HepG2 (cell line): ENCODE data around the gene P2RY11. TPM values are rescaled to one million over a fixed set of nuclear protein-coding genes. Genes with fewer than 3 reads are reported as not detected.

Experiments used
- CCDC6 ChIP-seq: sonication (generic); formaldehyde crosslinking; IDR thresholded peaks from 2 replicates; pipeline ENCODE4 v1.8.1; 2022; ENCODE audit warnings: mild to moderate bottlenecking, missing genetic modification reagents, moderate library complexity
- LCORL ChIP-seq, 2 experiments: fragments of 450-650 bp in 1 of 2; sonication (generic) in 1 of 2; formaldehyde crosslinking in 1 of 2; IDR thresholded peaks; 2 replicates each; pipeline versions ENCODE4 v1.5.0 to v1.6.1; 2017 to 2020; ENCODE audit warnings: antibody characterized with exemption in 1 of 2, missing genetic modification reagents in 1 of 2
- PAF1 ChIP-seq: IDR thresholded peaks from 2 replicates; pipeline ENCODE4 v1.6.1; 2016; ENCODE audit warnings: missing genetic modification reagents, missing compliant biosample characterization
- PHF21A ChIP-seq: sonication (generic); formaldehyde crosslinking; IDR thresholded peaks from 2 replicates; pipeline ENCODE4 v1.5.0; 2020; ENCODE audit warnings: mild to moderate bottlenecking, missing genetic modification reagents
- POLR2G ChIP-seq: fragments of 200-400 bp; formaldehyde crosslinking; IDR thresholded peaks from 2 replicates; pipeline ENCODE4 v1.6.1; 2018; ENCODE audit warnings: mild to moderate bottlenecking, low read depth, low read length, moderate library complexity
- PPARG ChIP-seq: conservative IDR thresholded peaks from 2 replicates; pipeline ENCODE4 v1.6.1; 2016; ENCODE audit warnings: missing biosample characterization, missing genetic modification reagents
- PRMT3 ChIP-seq: sonication (generic); formaldehyde crosslinking; IDR thresholded peaks from 2 replicates; pipeline ENCODE4 v1.8.1; 2022; ENCODE audit warnings: low read depth, mild to moderate bottlenecking, moderate library complexity, missing genetic modification reagents, borderline replicate concordance
- PTBP1 ChIP-seq: fragments of 200-400 bp; formaldehyde crosslinking; IDR thresholded peaks from 2 replicates; pipeline ENCODE4 v1.6.1; 2018; ENCODE audit warnings: low read length, low read depth; ENCODE audit not compliant: poor library complexity, severe bottlenecking
- REXO4 ChIP-seq: sonication (generic); formaldehyde crosslinking; IDR thresholded peaks from 2 replicates; pipeline ENCODE4 v1.8.0; 2022; ENCODE audit warnings: missing genetic modification reagents, mild to moderate bottlenecking, borderline replicate concordance
- SMAD3 ChIP-seq: sonication (generic); formaldehyde crosslinking; IDR thresholded peaks from 2 replicates; pipeline ENCODE4 v1.4.0; 2020; ENCODE audit warnings: missing genetic modification reagents
- SRY ChIP-seq: sonication (generic); formaldehyde crosslinking; IDR thresholded peaks from 2 replicates; pipeline ENCODE4 v1.8.0; 2022; ENCODE audit warnings: mild to moderate bottlenecking, missing genetic modification reagents
- STAG1 ChIP-seq: sonication (generic); formaldehyde crosslinking; IDR thresholded peaks from 2 replicates; pipeline ENCODE4 v1.4.0; 2020; ENCODE audit warnings: missing genetic modification reagents
- ZBTB38 ChIP-seq: sonication (generic); formaldehyde crosslinking; IDR thresholded peaks from 2 replicates; pipeline ENCODE4 v1.5.1; 2020; ENCODE audit warnings: mild to moderate bottlenecking, missing genetic modification reagents
- ZNF282 ChIP-seq: fragments of 450-650 bp; IDR thresholded peaks from 2 replicates; pipeline ENCODE4 v1.6.1; 2018; ENCODE audit not compliant: partially characterized antibody
- ZNF570 ChIP-seq: sonication (generic); formaldehyde crosslinking; IDR thresholded peaks from 2 replicates; pipeline ENCODE4 v1.4.0; 2020; ENCODE audit warnings: mild to moderate bottlenecking, missing genetic modification reagents, borderline replicate concordance
- ZNF709 ChIP-seq: sonication (generic); formaldehyde crosslinking; IDR thresholded peaks from 2 replicates; pipeline ENCODE4 v1.5.0; 2020; ENCODE audit warnings: mild to moderate bottlenecking, missing genetic modification reagents
- ZNF746 ChIP-seq: sonication (generic); formaldehyde crosslinking; IDR thresholded peaks from 2 replicates; pipeline ENCODE4 v1.8.0; 2022; ENCODE audit warnings: mild to moderate bottlenecking, missing genetic modification reagents
- ZNF75D ChIP-seq: sonication (generic); formaldehyde crosslinking; IDR thresholded peaks from 2 replicates; pipeline ENCODE4 v1.8.1; 2023; ENCODE audit warnings: missing genetic modification reagents, mild to moderate bottlenecking, borderline replicate concordance
- ZSCAN21 ChIP-seq: sonication (generic); formaldehyde crosslinking; IDR thresholded peaks from 2 replicates; pipeline ENCODE4 v1.8.0; 2022; ENCODE audit warnings: mild to moderate bottlenecking, missing genetic modification reagents, moderate library complexity, borderline replicate concordance
- polyA plus RNA-seq, 8 experiments: library from polyadenylated mRNA; depleted of rRNA in 3 of 8; stranded (reverse) in 7 of 8; unstranded in 1 of 8; fragments of >200 nt; fragmentation: Illumina TruSeq in 4 of 8; extraction: Trizol in 4 of 8; gene quantifications; 2 replicates each; pipeline versions ENCODE4 v1.2.1 to v1.2.3, GENCODE V29; 2011 to 2016; ENCODE audit warnings: low read depth in 4 of 8, missing spikeins in 1 of 8, mixed read lengths in 1 of 8; ENCODE audit not compliant: insufficient read depth in 1 of 8
- total RNA-seq, 5 experiments: library from RNA; depleted of rRNA; stranded (reverse); fragments of >200 nt; fragmentation: Illumina TruSeq; extraction: Trizol; gene quantifications; 2 replicates each; pipeline ENCODE4 v1.2.3, GENCODE V29; 2016; ENCODE audit warnings: low read depth in 1 of 5
- TF ChIP-seq, protein P1 (sequence below): sonication (generic); formaldehyde crosslinking; IDR thresholded peaks from 2 replicates; pipeline ENCODE4 v1.4.0; 2020; ENCODE audit warnings: missing genetic modification reagents
- TF ChIP-seq, protein P2 (sequence below): sonication (generic); formaldehyde crosslinking; IDR thresholded peaks from 2 replicates; pipeline ENCODE4 v1.5.0; 2020; ENCODE audit warnings: mild to moderate bottlenecking, missing genetic modification reagents
- TF ChIP-seq, protein P3 (sequence below): sonication (generic); formaldehyde crosslinking; IDR thresholded peaks from 2 replicates; pipeline ENCODE4 v1.5.0; 2020; ENCODE audit warnings: mild to moderate bottlenecking, missing genetic modification reagents
- TF ChIP-seq, protein P4 (sequence below): sonication (generic); formaldehyde crosslinking; IDR thresholded peaks from 2 replicates; pipeline ENCODE4 v1.5.1; 2020; ENCODE audit warnings: missing genetic modification reagents, mild to moderate bottlenecking, borderline replicate concordance

Gene P2RY11
- total and polyA plus RNA-seq, 2 of the 13 experiments (the other 11 are each of a cell fraction or from before 2014, with no cell fraction given): 4.0 to 7.8 TPM

DNA sequence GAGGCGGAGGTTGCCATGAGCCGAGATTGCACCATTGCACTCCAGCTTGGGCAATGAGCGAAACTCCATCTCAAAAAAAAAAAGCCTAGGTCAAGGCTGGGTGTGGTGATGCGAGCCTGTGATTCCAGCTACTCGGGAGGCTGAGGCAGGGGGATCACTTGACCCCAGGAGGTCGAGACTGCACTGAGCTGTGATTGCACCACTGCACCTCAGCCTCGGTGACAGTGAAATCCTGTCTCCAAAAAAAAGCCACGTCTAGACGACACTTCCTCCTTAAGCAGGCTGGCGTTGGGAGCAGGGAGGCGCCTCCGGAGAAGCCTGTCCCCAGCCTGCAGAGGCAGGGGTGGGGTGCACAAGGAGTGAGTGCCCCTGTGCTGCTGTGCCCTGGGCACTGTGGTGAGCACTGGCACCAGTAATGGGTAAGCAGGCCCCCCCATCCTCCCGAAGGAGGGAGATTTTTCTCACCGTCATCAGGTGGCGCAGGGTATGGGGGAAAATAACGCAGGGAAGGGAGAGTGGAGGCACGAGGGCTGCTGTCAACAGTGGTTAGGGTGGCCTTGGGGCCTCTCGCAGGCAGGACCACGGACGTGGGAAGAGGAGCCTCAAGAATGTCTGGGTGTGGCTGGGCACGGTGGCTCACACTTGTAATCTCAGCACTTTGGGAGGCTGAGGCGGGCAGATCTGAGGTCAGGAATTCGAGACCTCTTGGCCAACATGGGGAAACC is 706 bp downstream of the P2RY11 start (continued):
- TF ChIP-seq PRMT3 (CRISPR knock-in tag) (0 out of 2 replicates have a peak, but pooled peaks have one; percentile 1), PPARG (CRISPR knock-in tag) (no peak), ZNF282 (no peak), STAG1 (no peak), PTBP1 (peak; percentile 58), ZNF746 (CRISPR knock-in tag) (no peak), SRY (CRISPR knock-in tag) (0 out of 2 replicates have a peak, but pooled peaks have one; percentile 31), REXO4 (CRISPR knock-in tag) (no peak), LCORL (IDR thresholded peaks at IDR 0.05) (no peak), LCORL (CRISPR knock-in tag; IDR thresholded peaks at IDR 0.05) (no peak), ZNF570 (CRISPR knock-in tag) (no peak), POLR2G (peak; percentile 31; the same call in 1 of the 2 replicates), ZNF75D (CRISPR knock-in tag) (no peak), ZNF709 (no peak), PHF21A (no peak), SMAD3 (CRISPR knock-in tag) (no peak), CCDC6 (0 out of 2 replicates have a peak, but pooled peaks have one; percentile 1), PAF1 (peak; percentile 58), ZBTB38 (CRISPR knock-in tag) (no peak), ZSCAN21 (CRISPR knock-in tag) (0 out of 2 replicates have a peak, but pooled peaks have one; percentile 12)
- TF ChIP-seq, protein P1, sequence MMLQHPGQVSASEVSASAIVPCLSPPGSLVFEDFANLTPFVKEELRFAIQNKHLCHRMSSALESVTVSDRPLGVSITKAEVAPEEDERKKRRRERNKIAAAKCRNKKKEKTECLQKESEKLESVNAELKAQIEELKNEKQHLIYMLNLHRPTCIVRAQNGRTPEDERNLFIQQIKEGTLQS (CRISPR knock-in tag): no peak
- TF ChIP-seq, protein P2, sequence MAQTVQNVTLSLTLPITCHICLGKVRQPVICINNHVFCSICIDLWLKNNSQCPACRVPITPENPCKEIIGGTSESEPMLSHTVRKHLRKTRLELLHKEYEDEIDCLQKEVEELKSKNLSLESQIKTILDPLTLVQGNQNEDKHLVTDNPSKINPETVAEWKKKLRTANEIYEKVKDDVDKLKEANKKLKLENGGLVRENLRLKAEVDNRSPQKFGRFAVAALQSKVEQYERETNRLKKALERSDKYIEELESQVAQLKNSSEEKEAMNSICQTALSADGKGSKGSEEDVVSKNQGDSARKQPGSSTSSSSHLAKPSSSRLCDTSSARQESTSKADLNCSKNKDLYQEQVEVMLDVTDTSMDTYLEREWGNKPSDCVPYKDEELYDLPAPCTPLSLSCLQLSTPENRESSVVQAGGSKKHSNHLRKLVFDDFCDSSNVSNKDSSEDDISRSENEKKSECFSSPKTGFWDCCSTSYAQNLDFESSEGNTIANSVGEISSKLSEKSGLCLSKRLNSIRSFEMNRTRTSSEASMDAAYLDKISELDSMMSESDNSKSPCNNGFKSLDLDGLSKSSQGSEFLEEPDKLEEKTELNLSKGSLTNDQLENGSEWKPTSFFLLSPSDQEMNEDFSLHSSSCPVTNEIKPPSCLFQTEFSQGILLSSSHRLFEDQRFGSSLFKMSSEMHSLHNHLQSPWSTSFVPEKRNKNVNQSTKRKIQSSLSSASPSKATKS (CRISPR knock-in tag): no peak
- TF ChIP-seq, protein P3, sequence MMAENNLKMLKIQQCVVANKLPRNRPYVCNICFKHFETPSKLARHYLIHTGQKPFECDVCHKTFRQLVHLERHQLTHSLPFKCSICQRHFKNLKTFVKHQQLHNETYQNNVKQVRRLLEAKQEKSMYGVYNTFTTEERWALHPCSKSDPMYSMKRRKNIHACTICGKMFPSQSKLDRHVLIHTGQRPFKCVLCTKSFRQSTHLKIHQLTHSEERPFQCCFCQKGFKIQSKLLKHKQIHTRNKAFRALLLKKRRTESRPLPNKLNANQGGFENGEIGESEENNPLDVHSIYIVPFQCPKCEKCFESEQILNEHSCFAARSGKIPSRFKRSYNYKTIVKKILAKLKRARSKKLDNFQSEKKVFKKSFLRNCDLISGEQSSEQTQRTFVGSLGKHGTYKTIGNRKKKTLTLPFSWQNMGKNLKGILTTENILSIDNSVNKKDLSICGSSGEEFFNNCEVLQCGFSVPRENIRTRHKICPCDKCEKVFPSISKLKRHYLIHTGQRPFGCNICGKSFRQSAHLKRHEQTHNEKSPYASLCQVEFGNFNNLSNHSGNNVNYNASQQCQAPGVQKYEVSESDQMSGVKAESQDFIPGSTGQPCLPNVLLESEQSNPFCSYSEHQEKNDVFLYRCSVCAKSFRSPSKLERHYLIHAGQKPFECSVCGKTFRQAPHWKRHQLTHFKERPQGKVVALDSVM (CRISPR knock-in tag): no peak
- TF ChIP-seq, protein P4, sequence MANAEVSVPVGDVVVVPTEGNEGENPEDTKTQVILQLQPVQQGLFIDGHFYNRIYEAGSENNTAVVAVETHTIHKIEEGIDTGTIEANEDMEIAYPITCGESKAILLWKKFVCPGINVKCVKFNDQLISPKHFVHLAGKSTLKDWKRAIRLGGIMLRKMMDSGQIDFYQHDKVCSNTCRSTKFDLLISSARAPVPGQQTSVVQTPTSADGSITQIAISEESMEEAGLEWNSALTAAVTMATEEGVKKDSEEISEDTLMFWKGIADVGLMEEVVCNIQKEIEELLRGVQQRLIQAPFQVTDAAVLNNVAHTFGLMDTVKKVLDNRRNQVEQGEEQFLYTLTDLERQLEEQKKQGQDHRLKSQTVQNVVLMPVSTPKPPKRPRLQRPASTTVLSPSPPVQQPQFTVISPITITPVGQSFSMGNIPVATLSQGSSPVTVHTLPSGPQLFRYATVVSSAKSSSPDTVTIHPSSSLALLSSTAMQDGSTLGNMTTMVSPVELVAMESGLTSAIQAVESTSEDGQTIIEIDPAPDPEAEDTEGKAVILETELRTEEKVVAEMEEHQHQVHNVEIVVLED (CRISPR knock-in tag): no peak
